CD4-positive, alpha-beta T cell treated with Interleukin-6 at 100 ng/mL for 8 hours (primary cell): ENCODE data around the gene DTNB.

Experiments used
- DNase-seq: peaks from one replicate; pipeline ENCODE4 v3.0.0-alpha.2; 2020; ENCODE audit warnings: mixed read lengths, low spot score

DTNB gene

DNA sequence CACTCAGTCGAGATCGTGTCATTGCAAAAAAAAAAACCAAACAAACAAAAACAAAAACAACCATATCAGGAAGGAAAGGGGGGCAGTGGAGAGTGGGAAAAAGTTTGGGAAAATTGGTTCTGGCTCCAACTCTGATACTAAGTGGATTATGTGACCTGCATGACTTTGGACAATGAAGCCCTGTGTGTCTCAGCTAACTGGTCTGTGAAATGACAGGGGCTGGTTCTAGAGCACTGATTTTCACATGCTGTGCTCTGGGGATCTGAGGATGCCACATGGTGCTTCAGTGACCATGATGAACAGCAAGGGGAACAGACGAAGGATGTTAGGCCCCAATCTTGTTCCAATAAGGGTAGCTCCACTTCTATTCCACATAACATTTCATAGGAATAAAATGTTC is 174.2 kb downstream of the DTNB start:
- DNase-seq: no peak

DNA sequence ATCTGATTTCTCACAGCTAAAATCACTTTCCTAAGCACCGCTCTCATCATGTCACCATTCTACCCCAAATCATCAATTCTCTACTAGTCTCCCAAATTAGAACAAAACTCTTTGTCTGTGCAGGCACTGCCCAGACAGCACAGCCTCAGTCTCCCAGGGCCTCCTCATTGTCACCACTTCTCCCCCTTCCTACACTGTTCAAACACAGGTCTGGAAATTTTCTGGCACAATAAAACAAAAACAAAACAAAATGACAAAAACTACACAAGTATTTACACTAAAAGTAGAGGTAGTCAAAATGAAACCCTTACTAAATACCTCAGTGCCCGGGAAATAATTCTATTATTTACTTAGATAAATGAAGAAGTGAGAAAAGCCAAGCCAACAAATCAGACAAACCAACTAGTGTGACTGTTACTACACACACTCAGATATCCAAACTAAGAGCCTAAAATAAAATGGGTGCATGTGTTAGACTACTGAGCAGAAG is 175.4 kb downstream of the DTNB start:
- DNase-seq: no peak

DNA sequence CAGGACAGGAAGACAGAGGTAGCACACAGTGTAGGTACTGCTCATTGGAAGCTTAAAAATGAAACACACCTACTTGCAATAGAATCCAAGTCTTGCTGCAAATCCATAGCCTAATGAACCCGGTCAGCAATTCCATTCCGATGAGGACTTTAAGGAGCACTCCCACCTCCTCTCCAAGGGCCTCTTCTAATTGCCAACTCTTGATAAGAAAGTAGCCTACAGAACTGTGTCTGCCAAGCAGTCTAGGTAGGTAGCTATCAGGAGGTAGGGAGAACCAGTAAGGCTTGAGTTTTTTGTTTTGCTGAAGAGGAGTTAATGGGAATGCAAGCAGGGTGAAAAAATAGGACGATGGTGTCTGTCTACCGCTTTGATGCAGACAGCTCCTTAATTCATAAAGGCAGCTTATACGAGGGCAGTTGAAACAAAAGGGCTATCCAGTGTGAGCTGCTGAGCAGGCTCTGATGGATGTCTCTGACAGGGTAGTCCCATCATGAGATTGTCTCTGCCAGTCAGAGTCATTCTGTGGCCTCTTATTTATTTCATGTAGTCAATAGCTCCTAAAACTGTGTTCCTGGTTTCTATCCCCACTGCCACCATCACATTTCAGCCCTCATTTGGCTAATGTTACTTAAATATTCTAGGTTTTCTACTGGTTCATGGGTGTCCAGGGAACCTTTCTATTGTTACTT is 176.0 kb downstream of the DTNB start:
- no peak for DNase-seq

DNA sequence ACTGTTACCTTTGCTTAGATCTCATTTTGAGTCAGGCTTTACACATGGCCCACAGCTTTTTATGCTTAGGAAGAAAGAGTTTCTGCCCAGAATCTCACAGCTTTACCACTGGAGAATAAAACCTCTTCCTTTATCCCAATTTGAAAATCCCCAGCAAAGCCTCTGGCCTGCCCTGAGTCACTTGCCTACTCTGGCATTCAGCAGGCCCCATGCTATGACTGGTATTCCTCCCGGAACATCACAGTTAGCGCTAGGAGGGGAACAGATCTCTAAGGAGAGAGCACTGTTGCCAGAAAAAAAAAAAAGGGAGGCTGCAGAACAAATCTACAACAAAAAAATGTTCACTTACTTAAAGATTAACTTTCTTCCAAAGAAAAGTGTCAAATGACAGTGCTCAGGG is 178.8 kb downstream of the DTNB start:
- DNase-seq: no peak

DNA sequence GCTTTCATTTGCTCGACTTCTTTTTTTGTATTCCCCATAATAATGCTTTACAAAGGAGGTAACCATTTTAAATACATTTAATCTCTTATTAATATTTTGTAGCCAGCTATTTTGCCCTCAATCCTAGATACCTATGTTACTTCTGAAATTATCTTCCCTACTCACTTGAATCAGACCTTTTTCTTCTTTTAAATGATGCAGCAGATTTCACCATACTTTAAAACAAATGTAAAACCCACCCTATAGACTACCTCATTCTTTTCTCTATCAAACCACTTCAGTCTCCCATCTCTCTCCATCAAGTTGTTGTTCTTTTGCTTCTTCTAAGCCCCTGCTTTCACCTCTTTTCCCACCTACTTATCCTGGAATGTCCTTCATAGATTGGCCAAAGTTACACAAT is 180.2 kb downstream of the DTNB start:
- no peak for DNase-seq

DNA sequence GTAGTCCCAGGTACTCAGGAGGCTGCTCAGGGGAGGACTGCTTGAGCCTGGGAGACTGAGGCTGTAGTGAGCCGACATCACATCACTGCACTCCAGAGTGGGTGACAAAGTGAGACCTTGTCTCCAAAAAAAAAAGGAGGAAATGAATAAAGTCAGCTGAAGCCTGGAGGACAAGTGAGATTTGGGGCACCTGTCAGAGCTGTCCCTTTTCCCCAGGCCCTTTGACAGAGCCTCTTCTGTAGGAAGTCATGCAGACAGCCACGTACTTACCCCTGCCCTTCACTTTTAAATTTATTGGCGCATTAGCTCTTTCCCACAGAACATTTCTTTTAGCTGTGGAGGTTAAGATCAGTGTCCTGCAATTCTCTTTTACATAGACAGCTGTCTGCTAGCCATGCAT is 180.7 kb downstream of the DTNB start:
- DNase-seq: no peak

DNA sequence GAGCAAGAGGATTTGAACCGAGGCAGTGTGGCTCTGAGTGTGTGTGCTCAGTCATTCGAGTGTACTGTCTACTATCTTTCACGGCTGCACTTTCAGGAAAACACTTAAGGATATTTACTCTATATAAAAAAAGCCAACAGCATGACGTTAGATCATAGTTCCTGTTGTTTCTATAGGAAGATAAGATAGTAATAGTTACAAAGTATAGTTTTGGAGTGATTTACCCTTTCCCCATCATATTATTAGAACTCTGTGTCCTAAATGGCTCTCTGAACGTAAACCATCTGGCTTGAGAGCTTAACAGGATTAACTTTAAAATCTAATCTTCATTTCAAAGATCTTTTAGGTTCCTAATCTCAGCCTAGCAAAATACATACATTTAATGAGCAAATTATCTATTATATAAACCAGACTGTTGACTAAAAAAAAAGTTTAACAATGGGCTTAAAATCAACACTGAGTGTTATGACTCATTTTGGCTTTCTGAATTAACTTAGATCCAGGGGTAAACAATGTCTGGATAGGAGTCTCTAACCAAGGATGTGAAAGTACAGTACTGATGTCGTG is 181.3 kb downstream of the DTNB start:
- no peak for DNase-seq

DNA sequence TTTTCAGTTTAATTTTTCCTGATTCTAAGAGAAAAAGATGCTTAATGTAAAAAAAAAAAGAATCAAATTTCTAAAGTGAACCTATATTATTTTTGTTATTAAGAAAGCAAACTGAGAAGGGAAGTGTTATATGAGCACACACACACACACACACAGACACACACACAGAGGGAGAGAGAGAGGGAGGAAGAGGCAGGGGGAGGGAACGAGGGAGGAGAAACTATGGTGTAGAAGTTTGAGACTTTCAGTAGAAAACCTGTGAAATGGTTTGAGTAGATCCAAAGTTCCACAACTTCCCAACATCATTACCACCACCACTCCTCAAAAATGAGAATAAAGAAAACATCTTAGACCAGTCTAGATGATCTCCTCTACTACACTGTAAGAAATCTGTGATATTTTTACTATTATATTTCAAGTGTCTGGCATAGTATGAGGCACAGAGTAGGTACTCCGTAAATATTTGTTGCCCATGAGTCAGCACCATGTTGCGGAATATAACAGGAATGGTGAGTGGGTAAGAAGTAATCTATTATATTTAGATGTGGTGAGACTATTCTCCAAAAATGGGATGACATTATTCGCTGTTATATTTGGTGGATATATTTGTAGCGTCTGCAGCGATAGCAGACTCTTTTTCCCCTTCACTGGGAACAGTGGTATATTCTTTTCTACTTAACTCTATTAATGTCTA is 182.2 kb downstream of the DTNB start:
- no peak for DNase-seq

DNA sequence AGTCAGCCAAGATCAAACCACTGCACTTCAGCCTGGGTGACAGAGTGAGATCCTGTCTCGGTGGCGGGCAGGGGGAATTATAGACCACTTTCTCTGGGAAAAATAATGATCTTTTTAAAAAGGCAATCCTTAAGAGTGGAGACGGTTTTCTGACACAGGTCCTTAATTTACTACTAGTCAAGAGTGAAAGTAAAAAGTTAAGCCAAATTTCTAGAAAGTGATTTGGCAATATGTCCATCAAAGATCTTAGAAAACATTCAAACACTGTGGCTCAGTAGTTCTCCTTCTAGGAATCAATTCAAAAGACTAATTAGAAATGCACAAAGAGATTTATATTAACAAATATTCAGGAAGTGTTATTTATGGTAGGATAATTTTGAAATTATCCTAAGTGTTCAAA is 183.2 kb downstream of the DTNB start:
- DNase-seq: no peak

DNA sequence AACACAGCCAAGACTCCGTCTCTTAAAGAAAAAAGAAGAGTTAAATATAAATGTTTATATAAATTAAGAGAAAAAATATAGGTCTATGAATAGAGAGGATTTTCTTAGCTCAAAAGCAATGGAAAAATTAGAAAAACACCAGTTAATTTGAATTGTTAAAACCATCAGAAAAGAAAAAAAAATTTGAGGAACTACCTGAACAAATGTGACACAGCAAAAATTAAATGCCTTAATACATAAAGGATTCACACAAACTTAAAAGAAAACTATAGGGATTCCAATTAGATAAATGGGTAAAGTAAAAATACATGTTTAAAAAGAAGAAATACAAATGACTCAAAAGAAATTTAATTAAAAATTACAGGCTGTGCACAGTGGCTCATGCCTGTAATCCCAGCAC is 183.7 kb downstream of the DTNB start:
- DNase-seq: no peak

DNA sequence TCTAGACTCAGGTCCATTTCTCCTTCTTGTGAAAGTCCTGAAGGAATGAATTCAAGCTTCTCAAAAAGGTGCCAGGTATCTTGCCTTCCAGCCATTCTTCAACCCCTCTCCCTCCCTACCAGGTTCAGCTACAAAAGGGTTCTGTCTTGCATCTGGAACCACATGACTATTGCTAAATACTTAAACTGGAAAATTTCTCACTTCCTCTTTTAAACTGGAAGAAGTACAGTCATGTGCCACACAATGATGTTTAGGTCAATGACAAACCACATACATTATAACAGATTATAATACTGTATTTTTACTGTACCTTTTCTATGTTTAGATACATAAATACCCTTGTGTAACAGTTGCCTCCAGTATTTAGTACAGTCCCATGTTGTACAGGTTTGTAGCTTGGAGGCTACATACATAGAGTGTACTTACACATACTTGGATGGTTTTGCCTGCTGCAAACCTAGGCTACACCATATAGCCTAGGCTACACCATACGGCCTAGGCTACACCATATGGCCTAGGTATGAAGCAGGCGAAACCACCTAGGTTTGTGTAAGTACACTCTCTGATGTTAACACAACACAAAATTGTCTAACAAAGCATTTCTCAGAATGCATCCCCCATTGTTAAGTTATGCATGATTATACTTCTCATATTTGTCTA is 189.6 kb downstream of the DTNB start:
- DNase-seq: no peak

DNA sequence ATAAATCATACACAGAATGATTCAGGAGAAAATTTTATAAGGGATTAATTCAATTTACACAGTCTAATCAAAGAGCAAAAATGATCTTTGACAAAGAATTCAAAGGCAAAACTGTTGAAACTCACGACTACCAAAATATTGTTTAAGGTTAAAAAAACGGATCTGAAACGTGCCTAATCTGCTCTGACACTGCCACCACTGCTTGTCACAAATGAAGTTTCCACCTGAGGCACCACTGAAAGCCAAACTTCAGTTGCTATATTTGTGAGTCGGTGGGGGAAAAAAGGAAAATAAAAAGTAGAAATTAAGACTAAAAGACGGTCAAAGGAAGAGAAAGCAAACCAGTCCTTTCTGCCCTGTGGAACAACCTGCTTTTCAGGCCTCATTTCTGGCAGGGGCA is 191.0 kb downstream of the DTNB start:
- no peak for DNase-seq

DNA sequence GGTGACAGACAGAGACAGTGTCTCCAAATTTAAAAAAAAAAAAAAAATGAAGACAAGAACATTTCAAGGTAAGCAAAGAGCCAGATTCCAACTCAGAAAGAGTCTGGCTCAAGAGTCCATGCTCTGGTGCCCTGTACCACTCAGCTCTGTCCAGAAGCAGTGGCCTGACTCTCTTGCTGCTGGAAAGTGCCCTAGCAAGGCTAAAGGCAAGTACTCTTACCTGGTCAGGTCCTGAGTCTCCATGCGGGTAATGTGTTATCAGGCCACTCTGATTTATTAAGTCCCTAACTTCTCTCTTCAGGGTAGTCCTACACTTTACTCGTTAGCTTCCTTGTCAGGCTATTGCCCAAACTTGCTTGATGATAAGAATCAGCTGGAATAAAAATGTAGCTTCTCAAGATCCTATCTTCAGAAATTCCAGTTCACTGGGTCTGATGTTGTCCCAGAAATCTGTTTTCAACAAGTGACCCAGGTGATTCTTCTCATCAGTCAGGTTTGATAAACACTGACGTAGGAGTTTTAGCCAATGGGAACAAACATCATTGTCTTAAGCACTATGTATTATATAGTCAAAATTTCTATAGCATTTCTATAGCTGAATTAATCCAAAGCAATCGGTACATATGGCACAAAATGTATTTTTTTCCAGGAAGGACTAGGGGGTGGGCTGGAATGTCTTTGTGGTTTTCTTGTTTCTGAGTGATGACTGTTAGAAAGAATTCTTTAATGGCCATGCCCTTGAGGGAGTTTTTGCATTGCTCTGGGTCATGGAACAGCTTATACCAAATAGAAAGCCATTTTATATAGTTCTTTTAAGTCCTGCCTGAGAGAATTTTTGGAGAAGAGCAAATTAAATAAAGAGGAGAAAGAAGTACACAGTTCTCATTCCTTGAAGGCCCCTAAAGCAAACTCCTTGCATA is 191.7 kb downstream of the DTNB start:
- DNase-seq: no peak

DNA sequence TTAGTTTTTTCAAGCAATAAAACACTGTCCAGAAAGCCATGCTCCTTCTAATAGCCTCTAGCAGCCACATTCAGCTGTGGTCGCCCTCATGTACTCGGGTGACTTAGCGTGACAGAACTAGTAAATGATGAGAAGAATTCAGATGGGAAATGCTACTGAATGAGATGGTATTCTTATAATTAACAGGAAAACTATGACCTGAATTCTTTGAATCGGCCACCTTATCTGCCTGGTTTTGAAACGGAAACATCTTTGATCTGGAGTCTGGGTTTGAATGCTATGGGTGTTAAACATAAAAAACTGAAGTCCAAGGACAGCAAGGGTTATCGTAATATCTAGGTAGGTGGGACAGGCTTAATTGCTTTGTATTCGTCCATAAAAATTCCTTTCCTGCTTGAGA is 192.8 kb downstream of the DTNB start:
- no peak for DNase-seq

DNA sequence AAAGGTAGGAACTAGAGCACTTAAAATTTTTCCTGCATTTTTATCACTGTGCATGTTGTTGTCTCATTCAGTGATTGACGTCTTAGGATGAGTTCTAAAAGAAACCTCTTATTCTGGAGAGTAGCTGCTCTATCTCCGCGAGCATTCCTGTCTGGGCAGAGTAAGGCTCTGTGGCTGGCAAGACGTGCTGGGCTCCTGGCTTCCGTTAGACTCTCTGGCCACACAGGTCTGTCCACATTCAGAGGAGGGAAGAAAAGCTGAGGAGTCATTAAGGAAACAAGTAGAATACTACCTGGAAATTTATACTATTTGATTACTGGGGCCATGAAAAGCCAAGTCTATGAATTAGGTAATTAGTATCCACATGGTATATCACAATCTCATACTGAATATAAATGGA is 193.6 kb downstream of the DTNB start:
- DNase-seq: no peak

DNA sequence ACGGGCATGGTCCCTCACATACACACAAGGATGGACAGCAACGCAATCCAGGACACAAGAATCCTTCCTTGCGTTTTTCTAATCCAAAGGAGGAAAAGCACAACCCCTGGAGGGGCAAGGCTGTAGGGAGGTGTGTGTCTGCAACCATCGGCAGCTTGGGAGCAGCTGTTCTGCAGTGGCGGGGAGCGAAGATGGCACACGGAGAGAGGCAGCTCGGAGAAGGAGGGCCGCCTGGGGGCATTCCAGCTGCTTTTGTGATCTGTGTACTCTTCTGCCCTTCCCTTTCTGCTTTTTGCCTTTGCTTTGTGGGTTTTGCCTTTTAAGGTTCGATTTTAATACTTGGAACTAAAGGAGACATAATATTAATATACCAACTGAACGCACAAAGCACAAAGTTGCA is 194.6 kb downstream of the DTNB start:
- no peak for DNase-seq

DNA sequence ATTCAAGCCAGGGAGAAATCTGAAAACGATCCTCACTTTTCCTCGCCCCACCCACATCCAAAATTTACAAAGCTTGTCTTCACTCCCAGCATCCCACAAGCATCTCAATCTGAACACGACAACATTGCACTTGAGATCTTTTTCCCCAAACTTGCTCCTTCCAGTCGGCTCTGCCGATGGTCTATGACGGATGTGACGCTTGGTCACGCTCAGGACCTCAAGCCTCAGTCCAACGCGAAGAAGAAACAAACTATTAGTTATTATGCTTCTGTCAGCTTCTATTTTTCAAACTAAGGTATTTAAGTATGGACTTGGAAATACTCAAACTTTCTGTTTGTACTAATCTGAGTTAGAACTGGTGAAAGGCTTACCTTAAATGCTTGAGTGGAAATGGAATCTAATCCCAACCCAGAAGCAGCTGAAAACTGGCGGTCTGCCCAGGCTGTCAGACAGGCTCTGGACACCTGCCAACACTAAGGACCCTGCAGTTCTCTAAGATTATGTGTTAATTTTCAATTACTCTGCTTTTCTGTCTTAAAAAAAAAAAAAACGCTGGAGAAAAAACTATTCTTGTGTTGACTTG is 199.5 kb downstream of the DTNB start:
- DNase-seq: no peak

DNA sequence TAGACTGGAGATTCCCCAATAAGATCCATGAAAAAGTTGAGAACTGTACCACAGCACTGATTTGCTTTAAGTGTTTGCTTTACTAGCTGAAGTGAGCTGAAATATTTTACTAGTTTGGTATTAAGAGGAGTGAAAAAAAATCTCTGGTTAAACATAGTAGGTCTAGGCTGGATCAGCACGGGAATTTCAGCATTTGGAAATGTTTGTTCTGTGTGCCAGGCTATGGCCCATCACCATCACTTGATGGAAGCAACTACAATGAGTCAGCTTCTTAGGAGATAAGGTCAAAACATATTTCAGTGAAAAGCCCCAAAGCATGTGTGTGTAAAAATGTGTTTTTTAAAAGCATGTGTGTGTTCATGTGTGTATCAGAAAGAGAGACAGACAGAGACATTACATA is 200.2 kb downstream of the DTNB start:
- DNase-seq: no peak

DNA sequence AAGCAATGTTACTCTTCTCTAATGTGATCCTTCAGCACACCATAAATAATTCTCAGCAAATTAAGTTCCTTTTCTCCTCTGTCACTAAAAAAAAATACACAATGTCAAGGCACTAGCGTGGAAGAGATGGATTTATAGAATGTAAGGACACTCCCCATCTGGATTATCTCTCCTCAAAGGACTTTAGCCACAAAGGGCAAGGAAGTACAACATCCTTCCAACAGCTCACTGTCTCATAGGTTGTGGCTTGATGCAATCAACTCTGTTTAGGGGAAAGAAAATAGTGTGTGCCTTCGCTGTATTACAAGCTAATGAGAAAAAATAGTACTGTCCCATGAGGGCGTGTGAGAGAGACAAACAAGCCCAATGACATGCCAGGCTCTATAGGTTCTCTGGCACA is 202.6 kb downstream of the DTNB start:
- no peak for DNase-seq

DNA sequence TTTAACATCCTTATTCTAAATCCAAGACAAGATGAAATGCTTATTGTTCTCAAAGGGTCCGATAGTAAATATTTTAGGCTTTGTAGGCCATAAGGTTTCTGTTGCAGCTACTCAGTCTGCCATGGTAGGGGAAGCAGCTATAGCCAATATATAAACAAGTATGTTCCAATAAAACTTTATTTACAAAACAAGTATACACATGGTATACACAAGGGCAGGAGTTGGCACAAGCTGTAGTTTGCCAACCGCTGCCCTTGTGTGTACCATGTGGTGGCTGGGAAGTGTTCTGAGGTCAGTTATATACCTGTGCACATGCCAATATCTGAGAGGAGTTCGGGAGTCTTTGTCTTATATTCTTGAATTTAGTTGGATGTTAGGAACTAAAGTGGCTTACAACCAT is 205.6 kb downstream of the DTNB start:
- no peak for DNase-seq

DNA sequence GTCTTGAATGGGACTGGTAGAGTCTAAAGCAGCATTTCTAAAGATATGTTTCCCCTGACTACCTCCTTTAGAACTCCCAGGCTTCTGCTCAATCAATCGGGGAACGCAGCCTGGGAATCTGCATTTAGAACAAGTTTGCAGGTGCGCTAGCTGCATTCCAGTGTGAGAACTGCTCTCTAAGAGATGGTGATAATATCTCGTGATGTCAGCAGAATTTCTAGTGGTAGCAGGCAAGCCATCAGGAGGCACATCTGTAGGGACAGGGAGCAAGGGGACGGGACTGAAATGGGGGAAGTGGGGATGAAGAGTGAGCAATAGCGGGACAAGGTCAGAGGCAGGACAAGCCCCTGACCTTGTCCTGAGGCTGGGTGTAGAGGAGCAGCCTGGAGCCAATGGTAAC is 211.4 kb downstream of the DTNB start:
- no peak for DNase-seq
